ENCODE measurements around the gene ARHGAP24.

DNA sequence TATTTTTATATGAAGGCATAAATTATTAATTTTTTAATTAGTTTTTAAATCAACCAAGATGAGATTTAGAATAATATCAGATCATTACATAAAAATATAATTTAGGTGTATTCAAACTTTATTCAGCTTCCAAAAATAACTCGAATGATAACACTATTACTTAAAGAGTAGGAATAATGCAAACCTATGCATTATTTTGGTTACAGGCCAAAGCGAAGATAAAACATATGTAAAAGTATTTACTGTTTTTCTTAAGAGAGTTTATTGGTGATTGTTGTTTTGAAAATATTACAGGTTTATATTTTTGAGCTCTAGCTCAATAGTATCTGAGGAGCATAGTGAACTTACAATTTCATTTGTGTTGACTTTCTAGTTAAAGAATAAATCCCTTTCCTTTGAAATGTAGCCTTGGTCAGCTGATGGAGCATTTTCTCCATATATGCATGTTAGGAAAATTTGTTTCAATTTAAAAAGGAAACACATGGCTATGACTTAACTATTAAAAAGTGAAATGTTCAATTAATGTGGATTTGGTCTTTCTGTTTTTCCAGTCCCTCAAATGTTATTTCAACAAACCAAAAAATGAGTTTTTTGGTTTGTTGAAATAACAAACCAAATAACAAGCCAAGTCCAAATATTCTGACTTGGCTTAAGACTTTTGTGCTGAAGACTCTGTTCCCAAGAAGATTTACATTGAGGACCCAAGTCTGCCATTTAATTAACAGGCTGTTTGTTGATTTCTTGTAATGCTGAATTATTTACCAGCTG, 346.9 kb downstream of the ARHGAP24 start:
- no peak for TF ChIP-seq EZH2 (IDR thresholded peaks at IDR 0.05; ENCODE audit: borderline replicate concordance)
- TF ChIP-seq, protein P1, sequence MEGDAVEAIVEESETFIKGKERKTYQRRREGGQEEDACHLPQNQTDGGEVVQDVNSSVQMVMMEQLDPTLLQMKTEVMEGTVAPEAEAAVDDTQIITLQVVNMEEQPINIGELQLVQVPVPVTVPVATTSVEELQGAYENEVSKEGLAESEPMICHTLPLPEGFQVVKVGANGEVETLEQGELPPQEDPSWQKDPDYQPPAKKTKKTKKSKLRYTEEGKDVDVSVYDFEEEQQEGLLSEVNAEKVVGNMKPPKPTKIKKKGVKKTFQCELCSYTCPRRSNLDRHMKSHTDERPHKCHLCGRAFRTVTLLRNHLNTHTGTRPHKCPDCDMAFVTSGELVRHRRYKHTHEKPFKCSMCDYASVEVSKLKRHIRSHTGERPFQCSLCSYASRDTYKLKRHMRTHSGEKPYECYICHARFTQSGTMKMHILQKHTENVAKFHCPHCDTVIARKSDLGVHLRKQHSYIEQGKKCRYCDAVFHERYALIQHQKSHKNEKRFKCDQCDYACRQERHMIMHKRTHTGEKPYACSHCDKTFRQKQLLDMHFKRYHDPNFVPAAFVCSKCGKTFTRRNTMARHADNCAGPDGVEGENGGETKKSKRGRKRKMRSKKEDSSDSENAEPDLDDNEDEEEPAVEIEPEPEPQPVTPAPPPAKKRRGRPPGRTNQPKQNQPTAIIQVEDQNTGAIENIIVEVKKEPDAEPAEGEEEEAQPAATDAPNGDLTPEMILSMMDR (IDR thresholded peaks at IDR 0.05; ENCODE audit: poor library complexity) = no peak
- TF ChIP-seq EZH2phosphoT487 (IDR thresholded peaks at IDR 0.05; ENCODE audit: low read depth, severe bottlenecking, unreplicated experiment) = no peak
